Activated T-cell treated with anti-CD3 and anti-CD28 coated beads for 1 hour (primary cell): Measurements from ENCODE around the gene TCAP.

Experiments
- DNase-seq: peaks from one replicate; pipeline ENCODE4 v3.0.0-alpha.2; 2020; ENCODE audit warnings: low read depth

The TCAP gene

GRCh38 chr17:39664581-39665561, at the start of gene TCAP:
TSS of gene TCAP (plus strand) at chr17:39665349. CDS start at chr17:39665360, 11 bp downstream.
- no peak for DNase-seq

- DNase-seq = no peak
Observed at GRCh38 chr17:39615434-39615833, 49.7 kb upstream of the TCAP start.

- no peak for DNase-seq
Observed at GRCh38 chr17:39617100-39617445, 48.1 kb upstream of the TCAP start.

DNA sequence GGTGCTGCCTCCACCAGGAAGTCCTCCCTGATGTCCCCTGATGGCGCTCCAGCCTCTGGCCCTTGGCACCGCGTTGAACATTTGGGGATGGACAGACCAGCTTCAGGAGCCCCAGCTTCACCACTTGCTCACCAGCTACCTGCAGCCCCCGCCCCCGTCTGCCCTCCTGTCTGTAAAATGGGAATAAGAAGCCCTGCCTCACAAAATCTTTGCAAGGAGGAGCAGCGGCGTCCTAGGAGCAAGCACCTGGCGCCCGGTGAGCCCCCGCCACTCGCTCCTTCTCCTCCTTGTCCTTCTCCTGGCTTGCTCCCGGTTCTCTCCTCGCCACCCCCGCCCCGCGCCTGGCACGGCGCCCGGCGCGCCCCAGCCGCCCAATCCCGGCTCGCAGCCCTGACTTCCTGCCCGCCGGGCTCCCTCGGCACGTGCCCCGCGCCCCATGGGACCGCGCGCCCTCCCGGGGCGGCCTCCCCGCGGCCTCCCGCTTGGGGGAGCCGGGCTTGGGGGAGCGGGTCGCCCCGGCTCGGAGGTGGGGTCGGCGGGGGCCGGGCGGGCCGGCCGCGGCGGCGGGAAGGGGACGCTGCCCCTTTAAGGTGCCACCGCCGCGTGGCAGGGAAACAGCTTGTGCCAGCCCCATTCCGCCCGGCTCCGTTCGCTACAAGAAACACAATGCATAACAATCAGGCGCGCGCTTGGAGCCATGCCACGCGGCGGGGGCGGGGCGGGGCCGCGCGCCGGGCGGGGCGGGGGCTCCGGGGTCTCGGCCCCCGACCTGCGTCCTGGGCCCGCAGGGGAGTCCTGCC, 47.5 kb upstream of the TCAP start:
- DNase-seq = peak; percentile 45

- no peak for DNase-seq
Observed at GRCh38 chr17:39618246-39618913, 46.8 kb upstream of the TCAP start.

DNA sequence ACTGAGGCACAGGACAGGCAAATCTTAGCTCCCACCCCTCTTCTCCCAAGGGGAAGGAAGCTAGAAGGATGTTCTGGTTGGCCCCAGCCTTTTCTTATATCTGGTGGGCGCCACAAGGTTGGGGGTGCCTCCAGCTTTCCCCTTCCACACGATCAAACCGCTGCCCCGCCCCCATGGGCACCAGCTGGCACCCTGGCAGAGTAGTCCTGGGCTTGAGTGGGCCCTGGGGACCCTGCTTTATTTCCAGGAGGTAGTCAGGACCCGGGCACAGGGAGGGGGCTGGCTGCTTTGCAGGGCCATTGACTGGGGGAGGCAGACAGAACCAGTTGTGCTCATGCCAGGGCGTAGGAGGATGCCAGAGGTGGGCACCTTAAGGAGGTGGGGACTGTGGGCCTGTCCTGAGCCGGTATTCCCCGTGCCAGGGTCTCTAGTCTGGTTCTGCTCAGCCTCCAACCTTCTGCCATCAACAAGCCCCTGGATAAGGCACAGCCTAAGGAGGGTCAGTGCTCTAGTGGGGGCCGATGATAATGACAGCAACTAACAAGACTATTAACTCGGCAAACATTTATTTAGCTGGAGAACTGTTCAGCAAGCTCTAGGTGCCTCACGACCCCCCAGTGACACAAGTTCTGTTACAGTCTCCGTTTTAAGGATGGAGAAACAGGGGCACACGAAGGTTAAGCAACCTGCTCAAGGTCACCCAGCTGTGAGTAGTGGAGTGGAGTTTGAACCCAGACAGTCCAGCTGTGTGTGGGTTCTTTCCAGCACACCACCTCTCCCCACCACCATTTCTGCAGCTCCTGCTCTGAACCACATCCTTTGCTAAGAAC, 46.0 kb upstream of the TCAP start:
- no peak for DNase-seq

- no peak for DNase-seq
Observed at GRCh38 chr17:39619786-39620101, 45.4 kb upstream of the TCAP start.

DNA sequence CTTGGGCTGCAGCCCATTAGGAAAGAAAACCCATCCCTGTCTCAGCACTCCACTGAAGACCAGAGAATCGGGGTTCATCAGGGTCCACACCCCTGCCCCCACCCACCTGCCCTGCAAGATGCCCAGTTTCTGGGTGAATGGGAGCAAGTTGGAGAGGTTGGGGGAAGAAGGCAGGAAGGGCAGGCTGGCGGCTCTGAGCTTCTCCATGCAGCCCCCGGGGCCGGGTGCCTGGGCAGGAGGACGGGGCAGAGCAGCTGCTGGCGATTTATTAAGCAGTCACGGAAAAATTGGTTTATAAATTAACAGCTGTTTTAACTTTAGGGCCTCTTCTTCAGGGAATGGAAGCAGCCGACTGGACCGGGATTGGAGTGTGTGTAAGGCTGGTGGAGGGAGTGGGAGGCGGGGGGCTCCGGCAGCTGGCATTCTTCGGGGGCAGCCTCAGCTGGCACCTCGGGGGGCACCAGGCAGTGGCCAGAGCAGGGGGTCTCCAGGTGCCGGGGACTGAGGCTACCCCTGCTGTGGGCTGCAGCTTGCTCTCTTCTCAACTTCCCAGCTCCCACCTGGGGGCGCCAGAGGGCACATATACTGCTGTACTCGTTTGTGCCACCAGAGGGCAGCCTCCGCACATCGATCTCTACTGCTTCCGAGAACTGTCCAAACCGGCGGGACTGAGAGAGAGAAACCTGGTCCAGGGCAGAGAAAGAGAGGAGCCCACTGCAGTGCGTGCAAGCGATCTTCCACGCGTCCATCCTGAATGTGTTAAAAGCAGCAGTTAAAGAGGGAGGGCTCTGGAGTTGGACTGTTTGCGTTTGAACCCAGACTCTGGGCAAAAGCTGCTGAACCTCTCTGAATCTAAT, 43.4 kb upstream of the TCAP start:
- peak; percentile 89 for DNase-seq

- DNase-seq = no peak
Observed at GRCh38 chr17:39622380-39623006, 42.7 kb upstream of the TCAP start.

- peak; percentile 84 for DNase-seq
Observed at GRCh38 chr17:39623356-39623950, 41.7 kb upstream of the TCAP start.

DNA sequence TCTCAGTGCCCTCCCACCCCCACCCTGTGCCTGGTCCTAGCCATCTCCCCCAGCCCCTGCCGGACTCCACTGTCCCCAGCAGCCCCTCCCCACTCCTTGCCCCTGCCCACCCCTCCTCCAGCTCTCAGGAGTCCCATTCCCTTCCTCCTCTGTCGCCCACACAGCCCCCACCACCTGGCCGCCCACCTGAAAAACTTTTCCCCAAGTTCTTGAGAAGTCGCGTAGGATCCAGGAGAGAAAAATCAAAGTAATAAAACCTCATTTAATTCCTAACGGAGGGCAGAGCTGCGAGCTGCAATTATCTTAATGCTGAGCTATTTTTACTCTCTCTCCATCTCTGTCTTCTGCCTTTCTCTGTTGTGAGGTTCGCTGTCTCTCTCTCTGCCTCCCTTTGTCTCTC, 40.8 kb upstream of the TCAP start:
- no peak for DNase-seq

DNA sequence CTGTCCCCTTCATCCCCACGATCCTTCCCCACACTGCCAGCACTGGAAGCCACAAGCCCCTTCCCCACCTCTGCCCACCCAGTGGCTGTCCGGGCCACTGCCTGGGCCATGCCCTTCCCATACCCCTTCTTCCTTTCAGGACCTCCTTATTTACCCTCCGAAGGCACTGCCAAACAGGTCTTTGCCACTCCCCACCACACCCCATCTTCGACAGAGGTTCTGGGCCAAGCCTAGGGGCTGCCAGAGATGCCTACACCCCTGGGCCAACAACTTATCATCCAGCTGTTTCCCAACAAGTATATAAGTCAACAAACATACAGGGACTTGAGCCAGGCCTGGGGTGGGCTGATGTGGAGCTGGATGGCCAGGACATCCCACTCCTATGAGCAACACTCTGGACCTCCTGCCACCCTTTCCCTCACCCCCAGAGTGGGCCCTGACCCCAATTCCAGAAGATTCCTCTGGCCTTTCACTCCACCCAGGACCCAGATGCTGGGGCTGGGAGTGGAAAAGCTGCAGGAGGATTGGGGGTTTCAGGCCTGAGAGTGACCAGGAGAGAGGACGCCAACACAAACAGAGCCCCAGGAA, 39.9 kb upstream of the TCAP start:
- no peak for DNase-seq

- DNase-seq = no peak
Observed at GRCh38 chr17:39626171-39627046, 38.7 kb upstream of the TCAP start, which contains the start of gene PPP1R1B. TSS of gene PPP1R1B (plus strand) at chr17:39626952. CDS start at chr17:39627393, 441 bp downstream.

- DNase-seq = no peak
Observed at GRCh38 chr17:39627047-39627711, 38.0 kb upstream of the TCAP start.

DNA sequence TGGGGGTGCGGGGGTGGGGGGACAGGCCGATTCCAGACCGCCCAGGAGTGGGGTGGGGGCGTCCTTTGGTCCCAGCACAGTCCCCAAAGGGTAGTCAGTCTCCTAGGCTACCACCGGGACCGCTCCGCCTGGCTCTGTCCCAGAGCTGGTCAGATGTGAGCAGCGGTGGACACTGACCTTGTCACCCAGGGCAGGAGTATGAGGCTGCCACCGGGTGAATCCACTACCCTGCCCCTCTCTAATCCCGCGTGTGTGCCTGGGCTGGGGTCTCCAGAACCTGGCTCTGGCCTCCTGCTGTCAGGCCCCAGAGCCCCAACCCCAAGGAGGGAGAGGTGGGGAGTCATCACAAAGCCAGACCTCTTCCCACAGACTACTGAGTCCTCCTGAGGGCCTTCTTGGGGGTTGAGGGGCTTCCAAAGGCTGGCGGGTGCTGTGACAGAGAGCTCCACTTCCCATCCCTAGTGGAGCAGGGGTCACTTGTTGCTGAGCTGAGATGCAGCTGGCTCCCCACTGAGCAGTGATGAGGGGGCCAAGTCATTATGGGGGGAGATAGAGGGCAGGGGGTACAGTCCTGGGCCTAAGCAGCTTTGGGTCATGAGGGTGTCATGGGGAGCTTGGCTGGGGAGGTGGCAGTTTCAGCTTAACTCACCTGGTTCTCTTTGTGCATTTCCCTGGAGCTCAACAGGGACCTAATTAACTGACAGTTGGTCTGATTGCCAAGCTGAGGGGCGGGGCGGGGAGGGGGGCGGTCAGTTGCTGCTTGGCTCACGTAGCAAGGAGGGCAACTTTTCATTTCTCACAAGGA, 37.2 kb upstream of the TCAP start:
- DNase-seq = no peak

DNA sequence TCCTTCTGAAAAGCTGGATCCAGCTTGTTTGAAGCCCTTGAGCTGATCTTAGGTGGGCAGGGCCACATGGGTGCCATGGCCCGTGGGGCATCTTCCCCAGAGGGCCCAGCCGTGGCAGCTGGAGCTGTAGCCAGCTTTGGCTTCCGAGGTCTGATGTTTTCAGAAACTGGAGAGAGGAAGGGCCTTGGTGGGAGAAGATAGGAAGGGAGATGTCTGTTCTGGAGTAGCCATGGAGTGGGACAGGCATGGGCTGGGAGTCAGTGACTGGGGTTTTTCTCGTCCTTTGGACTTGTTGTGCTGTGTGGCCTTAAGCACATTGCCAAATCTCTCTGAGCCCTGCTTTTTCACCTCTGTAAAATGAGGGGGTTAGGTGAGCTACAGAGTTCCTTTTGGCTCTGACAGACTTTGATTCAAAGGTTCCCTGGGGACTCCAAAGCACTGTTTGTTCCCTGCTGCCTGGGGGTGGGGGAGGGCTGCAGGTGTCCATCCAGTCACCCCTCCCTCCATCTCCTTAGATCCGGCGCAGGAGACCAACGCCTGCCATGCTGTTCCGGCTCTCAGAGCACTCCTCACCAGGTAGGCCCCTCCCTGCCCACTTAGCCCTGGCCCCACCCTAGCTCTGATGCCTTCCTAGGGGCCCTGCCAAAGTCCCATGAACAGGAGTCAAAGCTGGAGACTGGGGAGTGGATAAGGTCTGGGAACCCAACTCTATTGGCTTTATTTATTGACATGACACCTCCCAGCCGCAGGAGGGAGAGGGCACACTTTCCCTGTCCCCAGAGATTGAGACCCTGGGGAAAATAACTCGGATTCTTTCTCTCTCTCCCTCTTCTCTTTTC, 36.3 kb upstream of the TCAP start:
- DNase-seq = no peak
